Panc1 (cell line): ENCODE measurements around the gene USF1.

Experiments used
- CTCF ChIP-seq: fragments of 450-650 bp; IDR thresholded peaks from 2 replicates; pipeline ENCODE4 v1.5.1; 2017; ENCODE audit warnings: mild to moderate bottlenecking
- POLR2AphosphoS5 ChIP-seq: IDR thresholded peaks from 2 replicates; pipeline ENCODE4 v1.6.1; 2012; ENCODE audit warnings: mild to moderate bottlenecking, low read depth, low read length, moderate library complexity
- REST ChIP-seq, 2 experiments: IDR thresholded peaks; 2 replicates each; pipeline ENCODE4 v1.6.1; 2011 to 2012; ENCODE audit warnings: low read depth in 2 of 2, control low read depth in 1 of 2, low read length in 1 of 2, mild to moderate bottlenecking in 1 of 2, moderate library complexity in 1 of 2; ENCODE audit not compliant: insufficient read depth in 1 of 2
- TCF7L2 ChIP-seq: IDR thresholded peaks from 2 replicates; pipeline ENCODE4 v1.6.1; 2011; ENCODE audit warnings: mild to moderate bottlenecking, low read depth, low read length, inconsistent platforms

- TF ChIP-seq CTCF (no peak), REST (IDR thresholded peaks at IDR 0.05; ENCODE audit: insufficient read depth in 1 of 2, low read depth in 2 of 2, low read length in 1 of 2) (no peak), POLR2AphosphoS5 (no peak), TCF7L2 (no peak)
Observed at GRCh38 chr1:161084597-161084988, 38.8 kb upstream of the USF1 start.
